Measurements from ENCODE around the gene BAIAP3.

DNA sequence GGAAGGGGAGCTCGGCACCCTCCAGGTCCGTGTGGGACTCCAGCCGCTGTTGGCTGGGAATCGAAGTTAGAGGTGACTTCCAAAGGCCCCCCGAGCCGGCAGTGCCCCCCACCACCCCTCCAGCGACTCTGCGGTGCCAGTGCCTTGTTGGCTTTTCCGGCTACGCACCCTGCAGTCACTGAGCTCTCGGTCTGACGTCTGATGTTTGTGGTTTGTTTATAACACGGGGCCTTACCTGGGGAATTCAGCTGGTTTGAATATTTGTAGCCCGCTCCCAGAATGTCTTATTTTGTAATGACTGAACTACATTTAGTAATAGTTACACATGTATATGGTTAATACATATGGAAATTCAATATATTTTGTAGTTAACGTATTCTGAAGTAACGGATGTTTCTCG lies 7.1 kb upstream of the BAIAP3 start:
- TF ChIP-seq, protein P1, sequence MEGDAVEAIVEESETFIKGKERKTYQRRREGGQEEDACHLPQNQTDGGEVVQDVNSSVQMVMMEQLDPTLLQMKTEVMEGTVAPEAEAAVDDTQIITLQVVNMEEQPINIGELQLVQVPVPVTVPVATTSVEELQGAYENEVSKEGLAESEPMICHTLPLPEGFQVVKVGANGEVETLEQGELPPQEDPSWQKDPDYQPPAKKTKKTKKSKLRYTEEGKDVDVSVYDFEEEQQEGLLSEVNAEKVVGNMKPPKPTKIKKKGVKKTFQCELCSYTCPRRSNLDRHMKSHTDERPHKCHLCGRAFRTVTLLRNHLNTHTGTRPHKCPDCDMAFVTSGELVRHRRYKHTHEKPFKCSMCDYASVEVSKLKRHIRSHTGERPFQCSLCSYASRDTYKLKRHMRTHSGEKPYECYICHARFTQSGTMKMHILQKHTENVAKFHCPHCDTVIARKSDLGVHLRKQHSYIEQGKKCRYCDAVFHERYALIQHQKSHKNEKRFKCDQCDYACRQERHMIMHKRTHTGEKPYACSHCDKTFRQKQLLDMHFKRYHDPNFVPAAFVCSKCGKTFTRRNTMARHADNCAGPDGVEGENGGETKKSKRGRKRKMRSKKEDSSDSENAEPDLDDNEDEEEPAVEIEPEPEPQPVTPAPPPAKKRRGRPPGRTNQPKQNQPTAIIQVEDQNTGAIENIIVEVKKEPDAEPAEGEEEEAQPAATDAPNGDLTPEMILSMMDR (IDR thresholded peaks at IDR 0.05): no peak
- no peak for TF ChIP-seq POLR2A (IDR thresholded peaks at IDR 0.05)
